Rectal smooth muscle tissue (tissue), 1 donor: ENCODE data around the gene ALDH7A1.
A peak's percentile ranks its signal among the peaks of the same experiment; 100 is the strongest.
"Not testable (repeated sequence)": the region's sequence is repeated elsewhere in the genome, so short reads cannot be mapped to it uniquely, and the experiment has no call there.

Experiments used
- H3K27ac ChIP-seq: one replicate; pipeline ENCODE4 v1.7.0; 2013; ENCODE audit warnings: low read depth, low read length, inconsistent platforms
- H3K27me3 ChIP-seq: one replicate; pipeline ENCODE4 v1.7.0; 2013; ENCODE audit warnings: low read length; ENCODE audit not compliant: control insufficient read depth, insufficient read depth
- H3K36me3 ChIP-seq: one replicate; pipeline ENCODE4 v1.7.0; 2013; ENCODE audit warnings: low read length; ENCODE audit not compliant: control insufficient read depth, insufficient read depth
- H3K4me1 ChIP-seq: one replicate; pipeline ENCODE4 v1.7.0; 2013; ENCODE audit warnings: low read length; ENCODE audit not compliant: control insufficient read depth, insufficient read depth
- H3K4me3 ChIP-seq: one replicate; pipeline ENCODE4 v1.7.0; 2013; ENCODE audit warnings: low read length
- H3K9ac ChIP-seq: one replicate; pipeline ENCODE4 v1.7.0; 2013; ENCODE audit warnings: low read length

The ALDH7A1 gene

GRCh38 chr5:126610616-126611015, 15.6 kb upstream of the ALDH7A1 start:
- H3K27me3 ChIP-seq = no peaks in the 10 kb centered on the region
- no peaks in the 10 kb centered on the region for H3K4me1 ChIP-seq
- peaks cover 5% of the 10 kb centered on the region for H3K36me3 ChIP-seq
- no peak overlapping the region for H3K27ac ChIP-seq
- no peak overlapping the region for H3K4me3 ChIP-seq
- H3K9ac ChIP-seq = no peak overlapping the region

DNA sequence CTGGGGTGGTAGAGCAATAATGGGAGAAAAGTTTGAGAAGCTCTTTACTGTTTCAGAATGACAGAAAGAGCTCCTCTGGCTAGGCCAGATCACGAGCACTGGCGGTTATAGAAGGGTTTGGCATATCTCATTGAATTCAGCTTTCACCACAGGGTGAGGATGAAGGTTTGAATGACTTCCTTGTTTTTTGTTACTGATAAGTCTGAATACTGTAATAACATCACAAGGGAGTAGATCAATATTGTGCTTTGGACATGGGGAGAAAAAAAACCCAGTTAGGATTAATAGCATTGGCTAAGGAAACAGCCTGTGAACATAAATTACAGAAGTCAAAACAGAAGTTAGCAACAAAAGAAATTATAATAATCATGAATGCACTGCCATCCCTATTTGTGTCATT, 15.1 kb upstream of the ALDH7A1 start:
- H3K9ac ChIP-seq = no peak overlapping the region
- no peaks in the 10 kb centered on the region for H3K27me3 ChIP-seq
- no peak overlapping the region for H3K4me3 ChIP-seq
- H3K36me3 ChIP-seq = peaks cover 5% of the 10 kb centered on the region
- H3K27ac ChIP-seq = no peak overlapping the region
- H3K4me1 ChIP-seq = no peaks in the 10 kb centered on the region

GRCh38 chr5:126605525-126605924, 10.5 kb upstream of the ALDH7A1 start:
- Histone ChIP-seq H3K4me3 (no peak overlapping the region), H3K36me3 (peaks cover 5% of the 10 kb centered on the region), H3K27ac (no peak overlapping the region), H3K27me3 (no peaks in the 10 kb centered on the region), H3K4me1 (peaks cover 4% of the 10 kb centered on the region), H3K9ac (no peak overlapping the region)

- peaks cover 4% of the 10 kb centered on the region for H3K4me1 ChIP-seq
- H3K4me3 ChIP-seq = no peak overlapping the region
- no peaks in the 10 kb centered on the region for H3K36me3 ChIP-seq
- no peaks in the 10 kb centered on the region for H3K27me3 ChIP-seq
- H3K9ac ChIP-seq = no peak overlapping the region
- H3K27ac ChIP-seq = no peak overlapping the region
These were observed 8.5 kb upstream of the ALDH7A1 start for GRCh38 chr5:126603402-126603991.

- H3K4me1 ChIP-seq = peaks cover 4% of the 10 kb centered on the region
- no peaks in the 10 kb centered on the region for H3K27me3 ChIP-seq
- peak within 1 kb of the TSS; percentile 87 for H3K27ac ChIP-seq
- H3K36me3 ChIP-seq = no peaks in the 10 kb centered on the region
- H3K4me3 ChIP-seq = peak within 1 kb of the TSS; percentile 94
- peak within 1 kb of the TSS; percentile 12 for H3K9ac ChIP-seq
These were observed 5.9 kb upstream of the ALDH7A1 start, which contains the start of gene PHAX for GRCh38 chr5:126600631-126601511. TSS of gene PHAX (plus strand) at chr5:126600947. CDS start at chr5:126600963, 16 bp downstream.

- Histone ChIP-seq H3K27ac (peak overlapping the region; percentile 87), H3K4me3 (peak overlapping the region; percentile 94)
- H3K9ac ChIP-seq = not testable (repeated sequence)
These were observed 5.1 kb upstream of the ALDH7A1 start for GRCh38 chr5:126599971-126600630.

GRCh38 chr5:126599499-126599898, 4.5 kb upstream of the ALDH7A1 start:
- Histone ChIP-seq H3K9ac (no peak overlapping the region), H3K4me1 (peaks cover 4% of the 10 kb centered on the region), H3K27me3 (no peaks in the 10 kb centered on the region), H3K27ac (no peak overlapping the region), H3K4me3 (no peak overlapping the region), H3K36me3 (no peaks in the 10 kb centered on the region)

More at GRCh38 chr5:126599971-126600630, 5.1 kb upstream of the ALDH7A1 start:
- H3K36me3 ChIP-seq, H3K27me3 ChIP-seq, H3K4me1 ChIP-seq: not testable (repeated sequence)

DNA sequence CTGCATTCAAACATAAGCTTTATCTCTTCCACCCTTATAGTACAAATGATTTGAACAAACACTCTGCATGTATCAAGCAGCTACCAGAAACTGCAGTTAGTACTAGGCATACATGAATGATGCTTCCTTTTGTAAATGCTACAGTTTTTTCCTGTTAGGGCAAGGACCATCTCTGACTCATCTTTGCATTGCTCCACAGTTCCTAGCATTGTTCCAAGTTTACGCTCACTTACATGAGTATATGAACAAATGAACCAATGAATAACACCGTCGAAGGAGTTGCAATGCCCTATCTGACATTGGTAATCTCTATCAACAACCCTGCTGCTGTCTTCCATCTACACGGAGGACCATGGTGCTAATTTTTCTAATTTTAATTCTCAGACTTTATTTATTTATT, 2.1 kb upstream of the ALDH7A1 start:
- H3K9ac ChIP-seq = no peak overlapping the region
- no peaks in the 10 kb centered on the region for H3K27me3 ChIP-seq
- H3K4me3 ChIP-seq = no peak overlapping the region
- H3K4me1 ChIP-seq = peaks cover 2% of the 10 kb centered on the region
- no peak overlapping the region for H3K27ac ChIP-seq
- H3K36me3 ChIP-seq = no peaks in the 10 kb centered on the region

DNA sequence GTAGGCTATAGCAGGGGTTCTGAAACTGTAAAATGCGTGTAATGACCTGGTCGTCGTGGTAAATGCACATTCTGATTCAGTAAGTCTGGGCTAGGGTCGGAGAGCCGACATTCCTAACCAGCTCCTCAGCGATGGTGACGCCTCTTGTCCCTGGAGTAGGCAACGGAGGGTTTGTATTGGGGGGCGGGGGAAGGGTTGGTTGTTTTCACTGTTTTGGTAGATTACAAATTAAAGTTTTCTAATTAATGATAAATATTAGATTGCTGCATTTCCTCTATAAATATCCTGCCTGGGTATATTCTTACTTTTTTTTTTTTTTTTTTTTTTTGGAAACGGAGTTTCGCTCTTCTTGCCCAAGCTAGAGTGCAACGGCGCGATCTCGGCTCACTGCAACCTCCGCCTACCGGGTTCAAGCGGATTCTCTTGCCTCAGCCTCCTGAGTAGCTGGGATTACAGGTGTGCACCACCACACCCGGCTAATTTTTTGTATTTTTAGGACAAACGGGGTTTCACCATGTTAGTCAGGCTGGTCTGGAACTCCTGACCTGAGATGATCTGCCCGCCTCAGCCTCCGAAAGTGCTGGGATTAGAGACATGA, 566 bp upstream of the ALDH7A1 start:
- no peaks in the 10 kb centered on the region for H3K36me3 ChIP-seq
- peak overlapping the region; percentile 30 for H3K9ac ChIP-seq
- H3K27me3 ChIP-seq = no peaks in the 10 kb centered on the region
- peak overlapping the region; percentile 80 for H3K4me3 ChIP-seq
- H3K4me1 ChIP-seq = no peaks in the 10 kb centered on the region
- H3K27ac ChIP-seq = peak overlapping the region; percentile 61

DNA sequence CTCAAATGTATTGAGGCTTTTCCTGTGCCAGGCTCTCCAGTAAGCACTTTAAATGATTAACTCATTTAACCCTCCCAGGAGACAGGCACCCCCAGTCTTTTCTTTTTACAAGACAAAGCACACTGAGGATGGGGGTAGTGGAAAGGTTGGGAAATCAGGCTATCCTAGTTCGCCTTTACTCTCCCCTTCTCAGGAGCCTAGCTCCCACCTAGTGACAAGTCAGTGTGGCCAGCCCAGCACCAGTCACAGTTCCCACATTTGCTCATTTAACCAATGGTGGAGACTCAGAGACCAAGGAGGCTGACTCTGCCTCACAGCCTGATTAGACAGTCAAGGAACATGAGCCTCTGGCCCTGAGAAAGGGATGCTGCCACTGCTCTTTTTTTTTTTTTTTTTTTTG, 3.5 kb downstream of the ALDH7A1 start:
- Histone ChIP-seq H3K9ac (no peak overlapping the region), H3K27me3 (no peaks in the 10 kb centered on the region), H3K4me1 (no peaks in the 10 kb centered on the region), H3K27ac (no peak overlapping the region), H3K4me3 (no peak overlapping the region), H3K36me3 (no peaks in the 10 kb centered on the region)

DNA sequence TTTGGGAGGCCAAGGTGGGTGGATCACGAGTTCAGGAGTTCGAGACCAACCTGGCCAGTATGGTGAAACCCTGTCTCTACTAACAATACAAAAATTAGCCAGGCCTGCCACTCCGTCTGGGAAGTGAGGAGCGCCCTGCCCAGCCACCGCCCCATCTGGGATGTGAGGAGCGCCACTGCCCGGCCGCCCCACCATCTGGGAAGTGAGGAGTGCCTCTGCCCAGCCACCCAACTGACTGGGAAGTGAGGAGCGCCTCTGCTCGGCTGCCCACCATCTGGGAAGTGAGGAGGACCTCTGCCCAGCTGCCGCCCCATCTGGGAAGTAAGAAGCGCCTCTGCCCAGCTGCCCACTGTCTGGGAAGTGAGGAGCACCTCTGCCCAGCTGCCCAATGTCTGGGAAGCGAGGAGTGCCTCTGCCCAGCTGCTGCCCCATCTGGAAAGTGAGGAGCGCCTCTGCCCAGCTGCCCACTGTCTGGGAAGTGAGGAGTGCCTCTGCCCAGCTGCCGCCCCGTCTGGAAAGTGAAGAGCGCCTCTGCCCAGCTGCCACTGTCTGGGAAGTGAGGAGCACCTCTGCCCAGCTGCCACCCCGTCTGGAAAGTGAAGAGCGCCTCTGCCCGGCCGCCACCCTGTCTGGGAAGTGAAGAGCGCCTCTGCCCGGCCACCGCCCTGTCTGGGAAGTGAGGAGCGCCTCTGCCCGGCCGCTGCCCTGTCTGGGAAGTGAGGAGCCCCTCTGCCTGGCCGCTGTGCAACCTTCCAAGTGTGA, 5.3 kb downstream of the ALDH7A1 start:
- Histone ChIP-seq H3K27ac (no peak overlapping the region), H3K36me3 (no peaks in the 10 kb centered on the region), H3K4me1 (no peaks in the 10 kb centered on the region), H3K9ac (no peak overlapping the region), H3K4me3 (no peak overlapping the region), H3K27me3 (no peaks in the 10 kb centered on the region)
